T-helper 2 cell treated with Interferon-gamma antibody and Interleukin-4, amounts not matched to agents 5 μg/mL and 100 μg/mL, for 36 hours (primary cell): ENCODE results near the gene RUBCNL.

Source experiments
- DNase-seq: peaks from one replicate; pipeline ENCODE4 v3.0.0; 2021; ENCODE audit warnings: low spot score
- H3K27ac Mint-ChIP-seq: one replicate; pipeline ENCODE4 v1.8.0; 2021; ENCODE audit warnings: mild to moderate bottlenecking, mixed read lengths
- H3K27me3 Mint-ChIP-seq: one replicate; pipeline ENCODE4 v1.8.0; 2021; ENCODE audit warnings: low read depth, mixed read lengths
- H3K36me3 Mint-ChIP-seq: one replicate; pipeline ENCODE4 v1.8.0; 2021; ENCODE audit warnings: low read depth, mixed read lengths
- H3K4me1 Mint-ChIP-seq: one replicate; pipeline ENCODE4 v1.8.0; 2021; ENCODE audit warnings: low read depth, mixed read lengths
- H3K4me3 Mint-ChIP-seq: one replicate; pipeline ENCODE4 v1.8.0; 2022; ENCODE audit warnings: mild to moderate bottlenecking, moderate library complexity, mixed read lengths
- H3K9me3 Mint-ChIP-seq: one replicate; pipeline ENCODE4 v1.8.0; 2021; ENCODE audit warnings: mixed read lengths

Gene RUBCNL

GRCh38 chr13:46318986-46319385 lies 68.1 kb downstream of the RUBCNL start:
- no peak for DNase-seq
- peaks cover 7% of the 10 kb centered on the region for H3K9me3 Mint-ChIP-seq
- no peak overlapping the region for H3K27ac Mint-ChIP-seq
- peaks cover 11% of the 10 kb centered on the region for H3K36me3 Mint-ChIP-seq
- H3K4me1 Mint-ChIP-seq = peaks cover 27% of the 10 kb centered on the region
- H3K4me3 Mint-ChIP-seq = no peak overlapping the region
- no peaks in the 10 kb centered on the region for H3K27me3 Mint-ChIP-seq

- DNase-seq = no peak
- Mint-ChIP-seq H3K36me3 (peaks cover 20% of the 10 kb centered on the region), H3K9me3 (peaks cover 11% of the 10 kb centered on the region), H3K4me3 (no peak overlapping the region), H3K27ac (no peak overlapping the region), H3K27me3 (no peaks in the 10 kb centered on the region), H3K4me1 (peaks cover 33% of the 10 kb centered on the region)
These were observed 69.9 kb downstream of the RUBCNL start for GRCh38 chr13:46317120-46317519.

GRCh38 chr13:46315491-46316075 lies 71.5 kb downstream of the RUBCNL start:
- peaks cover 22% of the 10 kb centered on the region for H3K4me1 Mint-ChIP-seq
- no peak for DNase-seq
- no peak overlapping the region for H3K27ac Mint-ChIP-seq
- no peak overlapping the region for H3K4me3 Mint-ChIP-seq
- H3K9me3 Mint-ChIP-seq = peaks cover 16% of the 10 kb centered on the region
- H3K27me3 Mint-ChIP-seq = no peaks in the 10 kb centered on the region
- H3K36me3 Mint-ChIP-seq = peaks cover 26% of the 10 kb centered on the region

- Mint-ChIP-seq H3K4me3 (no peak overlapping the region), H3K36me3 (peaks cover 28% of the 10 kb centered on the region), H3K9me3 (peaks cover 20% of the 10 kb centered on the region), H3K4me1 (peaks cover 18% of the 10 kb centered on the region), H3K27ac (no peak overlapping the region), H3K27me3 (no peaks in the 10 kb centered on the region)
- DNase-seq = no peak
These were observed 72.0 kb downstream of the RUBCNL start for GRCh38 chr13:46315036-46315435.

GRCh38 chr13:46314587-46314986 lies 72.5 kb downstream of the RUBCNL start:
- H3K27me3 Mint-ChIP-seq = no peaks in the 10 kb centered on the region
- H3K4me3 Mint-ChIP-seq = no peak overlapping the region
- peaks cover 18% of the 10 kb centered on the region for H3K4me1 Mint-ChIP-seq

GRCh38 chr13:46313432-46314257 lies 73.4 kb downstream of the RUBCNL start:
- no peak for DNase-seq
- peaks cover 31% of the 10 kb centered on the region for H3K36me3 Mint-ChIP-seq
- no peaks in the 10 kb centered on the region for H3K27me3 Mint-ChIP-seq
- peaks cover 28% of the 10 kb centered on the region for H3K9me3 Mint-ChIP-seq
- H3K27ac Mint-ChIP-seq = peak overlapping the region; percentile 88
- peak overlapping the region; percentile 75 for H3K4me3 Mint-ChIP-seq
- peaks cover 16% of the 10 kb centered on the region for H3K4me1 Mint-ChIP-seq

More at GRCh38 chr13:46314587-46314986, 72.5 kb downstream of the RUBCNL start:
- Mint-ChIP-seq H3K9me3 (peaks cover 25% of the 10 kb centered on the region), H3K36me3 (peaks cover 28% of the 10 kb centered on the region), H3K27ac (no peak overlapping the region)
- DNase-seq = no peak

- no peak for DNase-seq
- Mint-ChIP-seq H3K36me3 (peaks cover 31% of the 10 kb centered on the region), H3K4me1 (peaks cover 13% of the 10 kb centered on the region), H3K27ac (no peak overlapping the region), H3K9me3 (peaks cover 28% of the 10 kb centered on the region), H3K27me3 (no peaks in the 10 kb centered on the region), H3K4me3 (no peak overlapping the region)
These were observed 74.0 kb downstream of the RUBCNL start for GRCh38 chr13:46313024-46313423.

- no peak overlapping the region for H3K4me3 Mint-ChIP-seq
- H3K27me3 Mint-ChIP-seq = no peaks in the 10 kb centered on the region
- H3K4me1 Mint-ChIP-seq = peaks cover 12% of the 10 kb centered on the region
- no peak for DNase-seq
- H3K27ac Mint-ChIP-seq = no peak overlapping the region
- H3K9me3 Mint-ChIP-seq = peaks cover 28% of the 10 kb centered on the region
- peaks cover 30% of the 10 kb centered on the region for H3K36me3 Mint-ChIP-seq
These were observed 75.8 kb downstream of the RUBCNL start for GRCh38 chr13:46311217-46311616.

- no peak for DNase-seq
- Mint-ChIP-seq H3K36me3 (peaks cover 26% of the 10 kb centered on the region), H3K27me3 (no peaks in the 10 kb centered on the region), H3K4me1 (peaks cover 12% of the 10 kb centered on the region), H3K4me3 (no peak overlapping the region), H3K9me3 (peaks cover 28% of the 10 kb centered on the region), H3K27ac (no peak overlapping the region)
These were observed 77.0 kb downstream of the RUBCNL start for GRCh38 chr13:46310066-46310465.

- DNase-seq = no peak
- Mint-ChIP-seq H3K9me3 (peaks cover 17% of the 10 kb centered on the region), H3K27ac (no peak overlapping the region), H3K4me3 (no peak overlapping the region), H3K4me1 (peaks cover 12% of the 10 kb centered on the region), H3K27me3 (no peaks in the 10 kb centered on the region), H3K36me3 (peaks cover 12% of the 10 kb centered on the region)
These were observed 79.5 kb downstream of the RUBCNL start for GRCh38 chr13:46307554-46307953.

- no peaks in the 10 kb centered on the region for H3K27me3 Mint-ChIP-seq
- peaks cover 11% of the 10 kb centered on the region for H3K4me1 Mint-ChIP-seq
- H3K36me3 Mint-ChIP-seq = peaks cover 13% of the 10 kb centered on the region
- no peak overlapping the region for H3K4me3 Mint-ChIP-seq
- no peak overlapping the region for H3K27ac Mint-ChIP-seq
- H3K9me3 Mint-ChIP-seq = peaks cover 27% of the 10 kb centered on the region
- no peak for DNase-seq
These were observed 82.5 kb downstream of the RUBCNL start for GRCh38 chr13:46304546-46304945.

GRCh38 chr13:46303742-46304385 lies 83.2 kb downstream of the RUBCNL start:
- peaks cover 14% of the 10 kb centered on the region for H3K36me3 Mint-ChIP-seq
- H3K27ac Mint-ChIP-seq = peak overlapping the region; percentile 32
- peaks cover 10% of the 10 kb centered on the region for H3K4me1 Mint-ChIP-seq
- H3K4me3 Mint-ChIP-seq = peak overlapping the region; percentile 33
- no peak for DNase-seq
- peaks cover 28% of the 10 kb centered on the region for H3K9me3 Mint-ChIP-seq
- no peaks in the 10 kb centered on the region for H3K27me3 Mint-ChIP-seq

GRCh38 chr13:46297361-46297811 lies 89.7 kb downstream of the RUBCNL start:
- Mint-ChIP-seq H3K4me1 (peaks cover 34% of the 10 kb centered on the region), H3K4me3 (peak overlapping the region; percentile 81), H3K27me3 (no peaks in the 10 kb centered on the region)

GRCh38 chr13:46296921-46297320 lies 90.1 kb downstream of the RUBCNL start:
- H3K36me3 Mint-ChIP-seq = peaks cover 15% of the 10 kb centered on the region

More at GRCh38 chr13:46297361-46297811, 89.7 kb downstream of the RUBCNL start:
- Mint-ChIP-seq H3K36me3 (peaks cover 18% of the 10 kb centered on the region), H3K9me3 (peaks cover 30% of the 10 kb centered on the region), H3K27ac (peak overlapping the region; percentile 96)
- no peak for DNase-seq

More at GRCh38 chr13:46296921-46297320, 90.1 kb downstream of the RUBCNL start:
- peaks cover 27% of the 10 kb centered on the region for H3K9me3 Mint-ChIP-seq
- H3K27ac Mint-ChIP-seq = peak overlapping the region; percentile 96
- peak overlapping the region; percentile 81 for H3K4me3 Mint-ChIP-seq
- no peak for DNase-seq
- H3K4me1 Mint-ChIP-seq = peaks cover 34% of the 10 kb centered on the region
- H3K27me3 Mint-ChIP-seq = no peaks in the 10 kb centered on the region
